Sigmoid colon (tissue), 4 donors: ENCODE measurements around the gene DYSF.

Experiments
- CTCF ChIP-seq, 4 experiments: fragments of 450-650 bp in 3 of 4; fragments of 200-600 bp in 1 of 4; IDR thresholded peaks; one replicate each; pipeline ENCODE4 v1.5.1; 2016 to 2019; ENCODE audit warnings: antibody characterized with exemption in 4 of 4, mild to moderate bottlenecking in 3 of 4, moderate library complexity in 2 of 4
- EP300 ChIP-seq, 4 donors: sonication (generic); formaldehyde crosslinking; IDR thresholded peaks; one replicate each; pipeline ENCODE4 v1.6.1; 2017; ENCODE audit warnings: antibody characterized with exemption in 4 of 4
- POLR2AphosphoS5 ChIP-seq, 4 donors: sonication (generic); formaldehyde crosslinking; IDR thresholded peaks; one replicate each; pipeline ENCODE4 v1.6.1; 2017; ENCODE audit warnings: antibody characterized with exemption in 4 of 4

GRCh38 chr2:71471276-71471675 lies 17.9 kb downstream of the DYSF start:
- TF ChIP-seq CTCF (IDR thresholded peaks at IDR 0.05) (no peak), POLR2AphosphoS5 (IDR thresholded peaks at IDR 0.05) (no peak), EP300 (IDR thresholded peaks at IDR 0.05) (no peak)
